Esophagus squamous epithelium (tissue), 4 donors: ENCODE measurements around the gene TMEM63B.

Experiments used
- CTCF ChIP-seq, 6 experiments: fragments of 450-650 bp in 4 of 6; fragments of 200-600 bp in 2 of 6; sonication (generic) in 2 of 6; IDR thresholded peaks; one replicate each; pipeline ENCODE4 v1.5.1; 2016 to 2019; ENCODE audit warnings: antibody characterized with exemption in 6 of 6, mild to moderate bottlenecking in 4 of 6, moderate library complexity in 4 of 6
- POLR2A ChIP-seq, 4 donors: fragments of 450-650 bp; IDR thresholded peaks; one replicate each; pipeline ENCODE4 v1.6.1; 2017; ENCODE audit warnings: antibody characterized with exemption in 4 of 4, mild to moderate bottlenecking in 4 of 4, moderate library complexity in 3 of 4

GRCh38 chr6:44102527-44102926 lies 24.8 kb upstream of the TMEM63B start:
- TF ChIP-seq CTCF (IDR thresholded peaks at IDR 0.05) (no peak), POLR2A (IDR thresholded peaks at IDR 0.05) (no peak)
